ENCODE results near the gene CD109.
"Not testable (repeated sequence)": the region's sequence is repeated elsewhere in the genome, so short reads cannot be mapped to it uniquely, and the experiment has no call there.

CD109 gene

GRCh38 chr6:73704260-73704659, 8.3 kb downstream of the CD109 start:
- H3K4me3 ChIP-seq (ENCODE audit: low read depth, low read length): 0 out of 2 replicates have a peak overlapping the region, but pooled peaks have one; percentile 1
- TF ChIP-seq CTCF (IDR thresholded peaks at IDR 0.05; ENCODE audit: low read depth, low read length): no peak

DNA sequence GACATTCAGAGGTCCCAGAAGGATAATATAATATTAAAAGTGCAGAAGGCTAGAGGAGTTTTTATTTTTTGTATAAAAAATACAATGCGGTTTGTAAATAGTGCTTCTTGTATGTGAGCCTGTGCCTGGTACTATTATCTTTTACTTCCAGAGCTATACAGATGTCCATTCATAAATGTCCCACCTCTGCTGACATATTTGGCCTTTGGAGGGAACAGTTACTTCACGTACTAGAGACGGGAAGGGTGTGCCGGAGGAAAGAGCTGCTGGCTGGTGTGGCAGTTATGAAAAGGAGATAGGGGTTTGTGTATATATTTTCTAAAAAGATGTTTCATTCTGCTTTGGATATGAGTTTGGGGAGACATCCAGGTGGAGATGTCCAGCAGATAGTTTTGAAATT, 8.8 kb downstream of the CD109 start:
- TF ChIP-seq CTCF (IDR thresholded peaks at IDR 0.05; ENCODE audit: low read depth, low read length): no peak
- no peak overlapping the region for H3K4me3 ChIP-seq (ENCODE audit: low read depth, low read length)

DNA sequence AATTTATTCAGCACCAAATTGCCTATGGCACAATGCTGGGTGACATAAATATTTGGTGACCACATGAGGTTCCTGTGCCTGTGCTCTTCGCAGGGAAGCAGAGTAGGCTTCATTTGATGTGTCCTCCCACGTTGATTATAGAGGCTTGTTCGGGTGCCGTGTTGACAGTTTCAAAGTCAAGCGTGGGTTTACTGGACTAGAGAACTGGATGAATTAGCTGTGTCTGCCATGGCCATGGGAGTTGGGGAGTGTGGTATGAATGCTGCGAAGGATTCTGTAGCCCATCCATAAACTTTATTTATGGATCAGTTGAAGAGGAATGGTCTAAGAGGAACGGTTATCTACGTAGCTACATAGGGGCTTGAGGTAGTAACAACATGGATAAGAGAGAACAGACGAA, 11.0 kb downstream of the CD109 start:
- H3K4me3 ChIP-seq (ENCODE audit: low read depth, low read length): no peak overlapping the region
- TF ChIP-seq CTCF (IDR thresholded peaks at IDR 0.05; ENCODE audit: low read depth, low read length): no peak

DNA sequence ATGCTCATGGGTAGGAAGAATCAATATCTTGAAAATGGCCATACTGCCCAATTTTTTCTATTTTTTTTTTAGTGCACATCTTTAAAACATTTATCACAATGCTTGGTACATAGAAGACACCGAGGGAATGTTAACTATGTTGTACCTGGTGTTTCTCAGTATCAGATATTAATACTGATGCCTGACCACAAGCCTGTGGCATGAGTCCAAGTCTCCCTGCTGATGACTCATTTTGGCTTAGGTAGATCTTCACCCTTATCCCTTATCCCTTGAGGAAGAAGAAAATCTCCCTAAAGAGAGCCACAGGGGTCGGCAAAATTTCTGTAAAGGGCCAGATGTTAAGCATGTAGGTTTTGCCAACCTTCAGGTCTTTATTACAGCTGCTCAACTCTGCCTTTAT, 14.5 kb downstream of the CD109 start:
- H3K4me3 ChIP-seq (ENCODE audit: low read depth, low read length): no peak overlapping the region

DNA sequence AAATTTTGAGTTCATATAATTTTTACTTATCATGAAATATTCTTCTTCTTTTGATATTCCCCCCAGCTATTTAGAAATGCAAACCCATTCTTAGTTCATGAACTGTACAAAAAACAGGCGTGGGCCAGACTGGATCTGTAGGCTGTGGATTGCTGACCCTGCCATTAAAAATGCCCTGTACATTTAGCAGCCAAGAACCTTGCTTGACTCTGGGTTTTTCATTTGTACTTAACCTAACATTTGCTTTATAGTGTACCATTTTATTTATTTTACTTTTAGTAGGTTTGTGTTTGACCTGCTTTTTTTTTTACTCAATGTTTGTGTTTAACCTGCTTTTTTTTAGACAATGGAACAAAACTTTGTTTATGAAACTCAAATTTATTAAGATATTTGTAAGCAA, 14.9 kb downstream of the CD109 start:
- TF ChIP-seq CTCF (IDR thresholded peaks at IDR 0.05; ENCODE audit: low read depth, low read length): no peak
- no peak overlapping the region for H3K4me3 ChIP-seq (ENCODE audit: low read depth, low read length)

More for the DNA sequence above, 14.5 kb downstream of the CD109 start:
- no peak for TF ChIP-seq CTCF (IDR thresholded peaks at IDR 0.05; ENCODE audit: low read depth, low read length)

DNA sequence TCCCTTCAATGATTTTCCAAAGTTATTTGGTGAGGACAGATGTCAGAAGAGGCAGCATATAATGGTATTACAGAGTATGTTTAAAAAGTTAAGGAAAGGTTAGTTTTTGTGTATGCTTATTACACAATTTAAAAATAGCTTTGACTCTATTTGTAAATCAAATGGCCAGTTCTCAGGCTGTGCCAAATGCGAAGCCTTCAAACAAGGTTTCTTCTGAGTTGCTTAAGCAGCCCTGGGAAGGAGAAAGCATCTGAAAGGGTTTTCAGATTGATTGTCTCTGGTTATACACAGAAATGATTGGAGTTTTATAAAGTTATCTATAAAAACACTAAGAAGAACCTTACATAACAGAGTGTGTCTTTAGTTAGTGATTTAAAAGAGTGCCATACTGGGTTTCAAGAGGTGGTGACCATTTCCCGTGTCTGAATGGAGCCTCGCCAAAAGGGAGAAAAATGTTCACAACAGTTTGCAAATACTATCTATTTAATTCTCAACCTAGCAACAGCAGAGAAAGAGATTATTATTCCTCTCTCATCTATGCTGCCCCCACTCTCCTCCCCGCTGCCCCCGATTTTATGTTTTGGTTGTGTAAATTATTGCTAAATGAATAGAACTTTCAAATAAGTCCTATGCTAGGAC, 16.7 kb downstream of the CD109 start:
- TF ChIP-seq CTCF (IDR thresholded peaks at IDR 0.05; ENCODE audit: low read depth, low read length): no peak
- no peak overlapping the region for H3K4me3 ChIP-seq (ENCODE audit: low read depth, low read length)

GRCh38 chr6:73713426-73714147, 17.6 kb downstream of the CD109 start:
- no peak for TF ChIP-seq CTCF (IDR thresholded peaks at IDR 0.05; ENCODE audit: low read depth, low read length)
- no peak overlapping the region for H3K4me3 ChIP-seq (ENCODE audit: low read depth, low read length)

DNA sequence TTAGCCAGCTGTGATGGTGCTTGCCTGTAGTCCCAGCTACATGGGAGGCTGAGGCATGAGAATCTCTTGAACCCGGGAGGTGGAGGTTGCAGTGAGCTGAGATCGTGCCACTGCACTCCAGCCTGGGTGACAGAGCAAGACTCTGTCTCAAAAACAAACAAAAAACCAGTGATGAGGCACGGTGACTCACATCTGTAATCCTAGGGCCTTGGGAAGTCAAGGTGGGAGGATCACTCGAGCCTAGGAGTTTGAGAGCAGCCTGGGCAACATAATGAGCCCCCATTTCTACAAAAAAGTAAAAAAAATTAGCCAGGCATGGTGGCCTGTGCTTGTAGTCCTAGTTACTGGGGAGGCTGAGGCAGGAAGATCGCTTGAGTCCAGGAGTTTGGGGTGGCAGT, 19.1 kb downstream of the CD109 start:
- not testable (repeated sequence) for H3K4me3 ChIP-seq (ENCODE audit: low read depth, low read length)
